ENCODE data around the gene PTBP1. TPM values are rescaled to one million over a fixed set of nuclear protein-coding genes. Genes with fewer than 3 reads are reported as not detected.
A peak's percentile ranks its signal among the peaks of the same experiment; 100 is the strongest.

The PTBP1 gene
- total RNA-seq, 1 experiment from 2014 or later, result 515 TPM

DNA sequence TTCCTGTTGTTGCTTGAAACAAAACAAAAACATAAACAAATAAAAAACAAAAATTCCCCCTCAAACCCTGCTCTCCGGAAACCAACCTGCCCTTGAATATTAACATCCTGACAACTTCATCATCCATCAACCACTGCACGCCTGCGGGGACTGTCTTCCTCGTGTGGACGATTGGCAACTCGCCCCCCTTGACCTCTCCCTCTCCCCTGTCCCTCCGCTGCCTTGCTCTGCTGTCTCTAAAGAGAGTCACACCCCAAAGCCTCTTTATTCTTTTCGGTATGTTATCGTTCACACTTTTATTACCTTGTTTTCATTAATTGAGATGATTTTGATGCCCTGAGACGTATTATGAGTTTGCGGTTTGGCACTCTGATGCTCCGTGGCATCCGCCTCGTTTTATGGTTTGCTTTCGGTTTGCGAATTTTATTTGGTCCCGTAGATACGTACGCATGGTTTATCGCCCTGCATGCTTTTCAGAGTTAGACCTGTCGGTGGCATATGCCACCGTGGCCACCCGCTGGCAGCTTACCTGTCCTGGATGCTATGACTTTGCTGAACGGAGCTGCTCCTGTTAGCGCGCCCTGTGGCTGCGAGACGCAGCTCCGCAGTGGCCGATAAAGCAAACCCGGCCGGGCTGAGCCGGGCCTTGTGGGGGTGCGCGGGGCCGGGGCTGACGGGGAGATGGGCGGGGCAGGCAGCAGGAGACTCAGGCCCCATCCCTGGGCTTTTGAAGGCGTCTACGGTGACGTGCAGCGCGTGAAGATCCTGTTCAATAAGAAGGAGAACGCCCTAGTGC, 10.6 kb downstream of the PTBP1 start:
- ATAC-seq (no peak), DNase-seq (ENCODE audit: low read depth, low spot score) (no peak)
- TSS peak; percentile 36 for BruUV-seq (replicated peaks)
- Histone ChIP-seq H3K4me1 (ENCODE audit: control insufficient read depth, insufficient read depth, low read length) (no peaks in the 10 kb centered on the region), H3K27ac (ENCODE audit: low read length) (no peak overlapping the region), H3K27me3 (ENCODE audit: control insufficient read depth, insufficient read depth, low read length) (no peaks in the 10 kb centered on the region), H3K4me3 (ENCODE audit: low read depth in 2 of 2, low read length in 2 of 2) (no peak overlapping the region), H3K9me3 (ENCODE audit: control insufficient read depth, insufficient read depth, low read depth, low read length) (no peaks in the 10 kb centered on the region), H3K36me3 (ENCODE audit: control insufficient read depth, insufficient read depth, low read length) (peaks cover 12% of the 10 kb centered on the region)
- in situ Hi-C loops (cut with HindIII; ENCODE audit: low pct_unique_long_range_greater_than_20kb, low sequenced_read_pairs) (no loop called here), intact Hi-C loops (cut with micrococcal nuclease; ENCODE audit: unreplicated experiment) (no loop called here)
- ChIA-PET POLR2A (no interaction called here), CTCF (no interaction called here)
- TF ChIP-seq SIN3A (IDR thresholded peaks at IDR 0.05; ENCODE audit: borderline replicate concordance, insufficient read depth, low read depth, low read length) (no peak), POLR2AphosphoS5 (IDR thresholded peaks at IDR 0.05; ENCODE audit: low read depth, low read length) (no peak), TCF7L2 (IDR thresholded peaks at IDR 0.05; ENCODE audit: low read depth, low read length) (no peak)
- TF ChIP-seq, protein P1, sequence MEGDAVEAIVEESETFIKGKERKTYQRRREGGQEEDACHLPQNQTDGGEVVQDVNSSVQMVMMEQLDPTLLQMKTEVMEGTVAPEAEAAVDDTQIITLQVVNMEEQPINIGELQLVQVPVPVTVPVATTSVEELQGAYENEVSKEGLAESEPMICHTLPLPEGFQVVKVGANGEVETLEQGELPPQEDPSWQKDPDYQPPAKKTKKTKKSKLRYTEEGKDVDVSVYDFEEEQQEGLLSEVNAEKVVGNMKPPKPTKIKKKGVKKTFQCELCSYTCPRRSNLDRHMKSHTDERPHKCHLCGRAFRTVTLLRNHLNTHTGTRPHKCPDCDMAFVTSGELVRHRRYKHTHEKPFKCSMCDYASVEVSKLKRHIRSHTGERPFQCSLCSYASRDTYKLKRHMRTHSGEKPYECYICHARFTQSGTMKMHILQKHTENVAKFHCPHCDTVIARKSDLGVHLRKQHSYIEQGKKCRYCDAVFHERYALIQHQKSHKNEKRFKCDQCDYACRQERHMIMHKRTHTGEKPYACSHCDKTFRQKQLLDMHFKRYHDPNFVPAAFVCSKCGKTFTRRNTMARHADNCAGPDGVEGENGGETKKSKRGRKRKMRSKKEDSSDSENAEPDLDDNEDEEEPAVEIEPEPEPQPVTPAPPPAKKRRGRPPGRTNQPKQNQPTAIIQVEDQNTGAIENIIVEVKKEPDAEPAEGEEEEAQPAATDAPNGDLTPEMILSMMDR (IDR thresholded peaks at IDR 0.05), result no peak
- TF ChIP-seq, protein P2, sequence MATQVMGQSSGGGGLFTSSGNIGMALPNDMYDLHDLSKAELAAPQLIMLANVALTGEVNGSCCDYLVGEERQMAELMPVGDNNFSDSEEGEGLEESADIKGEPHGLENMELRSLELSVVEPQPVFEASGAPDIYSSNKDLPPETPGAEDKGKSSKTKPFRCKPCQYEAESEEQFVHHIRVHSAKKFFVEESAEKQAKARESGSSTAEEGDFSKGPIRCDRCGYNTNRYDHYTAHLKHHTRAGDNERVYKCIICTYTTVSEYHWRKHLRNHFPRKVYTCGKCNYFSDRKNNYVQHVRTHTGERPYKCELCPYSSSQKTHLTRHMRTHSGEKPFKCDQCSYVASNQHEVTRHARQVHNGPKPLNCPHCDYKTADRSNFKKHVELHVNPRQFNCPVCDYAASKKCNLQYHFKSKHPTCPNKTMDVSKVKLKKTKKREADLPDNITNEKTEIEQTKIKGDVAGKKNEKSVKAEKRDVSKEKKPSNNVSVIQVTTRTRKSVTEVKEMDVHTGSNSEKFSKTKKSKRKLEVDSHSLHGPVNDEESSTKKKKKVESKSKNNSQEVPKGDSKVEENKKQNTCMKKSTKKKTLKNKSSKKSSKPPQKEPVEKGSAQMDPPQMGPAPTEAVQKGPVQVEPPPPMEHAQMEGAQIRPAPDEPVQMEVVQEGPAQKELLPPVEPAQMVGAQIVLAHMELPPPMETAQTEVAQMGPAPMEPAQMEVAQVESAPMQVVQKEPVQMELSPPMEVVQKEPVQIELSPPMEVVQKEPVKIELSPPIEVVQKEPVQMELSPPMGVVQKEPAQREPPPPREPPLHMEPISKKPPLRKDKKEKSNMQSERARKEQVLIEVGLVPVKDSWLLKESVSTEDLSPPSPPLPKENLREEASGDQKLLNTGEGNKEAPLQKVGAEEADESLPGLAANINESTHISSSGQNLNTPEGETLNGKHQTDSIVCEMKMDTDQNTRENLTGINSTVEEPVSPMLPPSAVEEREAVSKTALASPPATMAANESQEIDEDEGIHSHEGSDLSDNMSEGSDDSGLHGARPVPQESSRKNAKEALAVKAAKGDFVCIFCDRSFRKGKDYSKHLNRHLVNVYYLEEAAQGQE (IDR thresholded peaks at IDR 0.05; ENCODE audit: insufficient read depth in 1 of 2, low read depth in 2 of 2, low read length in 1 of 2), result no peak

DNA sequence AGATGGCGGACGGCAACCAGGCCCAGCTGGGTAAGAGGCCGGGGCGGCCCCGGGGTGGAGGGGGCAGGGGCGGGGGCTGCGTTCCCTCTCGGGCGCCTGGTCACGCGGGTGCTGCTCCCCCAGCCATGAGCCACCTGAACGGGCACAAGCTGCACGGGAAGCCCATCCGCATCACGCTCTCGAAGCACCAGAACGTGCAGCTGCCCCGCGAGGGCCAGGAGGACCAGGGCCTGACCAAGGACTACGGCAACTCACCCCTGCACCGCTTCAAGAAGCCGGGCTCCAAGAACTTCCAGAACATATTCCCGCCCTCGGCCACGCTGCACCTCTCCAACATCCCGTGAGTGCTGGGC, 11.1 kb downstream of the PTBP1 start:
- DNase-seq (ENCODE audit: low read depth, low spot score) (no peak), ATAC-seq (no peak)
- H3K4me3 ChIP-seq (ENCODE audit: low read depth in 2 of 2, low read length in 2 of 2), result no peak overlapping the region
- ChIA-PET POLR2A (no interaction called here), CTCF (no interaction called here)
- TF ChIP-seq SIN3A (IDR thresholded peaks at IDR 0.05; ENCODE audit: borderline replicate concordance, insufficient read depth, low read depth, low read length) (no peak), POLR2AphosphoS5 (IDR thresholded peaks at IDR 0.05; ENCODE audit: low read depth, low read length) (no peak), TCF7L2 (IDR thresholded peaks at IDR 0.05; ENCODE audit: low read depth, low read length) (no peak)
- TF ChIP-seq, protein P1 (IDR thresholded peaks at IDR 0.05), result no peak
- TF ChIP-seq, protein P2 (IDR thresholded peaks at IDR 0.05; ENCODE audit: insufficient read depth in 1 of 2, low read depth in 2 of 2, low read length in 1 of 2), result no peak
- intact Hi-C loops (cut with micrococcal nuclease; ENCODE audit: unreplicated experiment) (no loop called here), in situ Hi-C loops (cut with HindIII; ENCODE audit: low pct_unique_long_range_greater_than_20kb, low sequenced_read_pairs) (no loop called here)
- no peak overlapping the region for H3K27ac ChIP-seq (ENCODE audit: low read length)
- no TSS peak for BruUV-seq (replicated peaks)
- no peaks in the 10 kb centered on the region for H3K4me1 ChIP-seq (ENCODE audit: control insufficient read depth, insufficient read depth, low read length)
- peaks cover 12% of the 10 kb centered on the region for H3K36me3 ChIP-seq (ENCODE audit: control insufficient read depth, insufficient read depth, low read length)
- H3K27me3 ChIP-seq (ENCODE audit: control insufficient read depth, insufficient read depth, low read length), result no peaks in the 10 kb centered on the region
- H3K9me3 ChIP-seq (ENCODE audit: control insufficient read depth, insufficient read depth, low read depth, low read length), result no peaks in the 10 kb centered on the region

Measured in Panc1 (cell line).